Lower lobe of right lung (tissue), 2 donors: Measurements from ENCODE around the gene GPR18. TPM values are rescaled to one million over a fixed set of nuclear protein-coding genes. Genes with fewer than 3 reads are reported as not detected.

Experiments used
- ATAC-seq, 2 donors: fragments of 200-7000 bp; cut with Tn5 transposase; one replicate each; pipeline ENCODE4 v1.9.1; 2020 to 2022; ENCODE audit warnings: mild to moderate bottlenecking in 2 of 2, moderate library complexity in 2 of 2
- DNase-seq: peaks from one replicate; pipeline ENCODE4 v3.0.0-alpha.2; 2020
- H3K27ac ChIP-seq: fragments of 200-600 bp; one replicate; pipeline ENCODE4 v1.8.0; 2022
- H3K27me3 ChIP-seq: fragments of 200-600 bp; one replicate; pipeline ENCODE4 v1.8.0; 2022; ENCODE audit warnings: low read depth
- H3K36me3 ChIP-seq: fragments of 200-600 bp; one replicate; pipeline ENCODE4 v1.8.0; 2022; ENCODE audit warnings: mild to moderate bottlenecking
- H3K4me1 ChIP-seq: fragments of 200-600 bp; one replicate; pipeline ENCODE4 v1.8.0; 2022
- H3K4me3 ChIP-seq: fragments of 200-600 bp; one replicate; pipeline ENCODE4 v1.8.0; 2022; ENCODE audit warnings: mild to moderate bottlenecking
- H3K9me3 ChIP-seq: fragments of 200-600 bp; one replicate; pipeline ENCODE4 v1.8.0; 2022
- CTCF ChIP-seq: fragments of 200-600 bp; IDR thresholded peaks from one replicate; pipeline ENCODE4 v1.8.0; 2022; ENCODE audit warnings: antibody characterized with exemption, mild to moderate bottlenecking
- intact Hi-C: fragments of 100-400 bp; cut with DNase I; formaldehyde crosslinking; loops from one replicate; pipeline ENCODE4 v1.11.0; 2022
- total RNA-seq: library from RNA; stranded (reverse); fragmentation: NEBNext Ultra II Directional; extraction: Animal tissue kit (Norgen Biotek cat#: 25700); gene quantifications from one replicate; pipeline ENCODE4 v1.2.1, GENCODE V29; 2021
- donor health status: DM: no; HTN: yes; CAD: no; lungs with severe emphysema.

GPR18 gene
- total RNA-seq, 1 donor from 2014 or later: 0.38 TPM

- ATAC-seq (no peak), DNase-seq (no peak)
- H3K27me3 ChIP-seq: no peaks in the 10 kb centered on the region
- H3K36me3 ChIP-seq: peaks cover 6% of the 10 kb centered on the region
- no peak overlapping the region for H3K4me3 ChIP-seq
- intact Hi-C loops: no loop called here
- no peak overlapping the region for H3K27ac ChIP-seq
- no peak for TF ChIP-seq CTCF
- no peaks in the 10 kb centered on the region for H3K9me3 ChIP-seq
- peaks cover 16% of the 10 kb centered on the region for H3K4me1 ChIP-seq
Measured at GRCh38 chr13:99266827-99267226, 8.6 kb upstream of the GPR18 start.

GRCh38 chr13:99265821-99266426 lies 7.7 kb upstream of the GPR18 start:
- DNase-seq: no peak
- Histone ChIP-seq H3K4me1 (peaks cover 13% of the 10 kb centered on the region), H3K27ac (no peak overlapping the region), H3K36me3 (peaks cover 6% of the 10 kb centered on the region), H3K27me3 (no peaks in the 10 kb centered on the region), H3K4me3 (no peak overlapping the region), H3K9me3 (no peaks in the 10 kb centered on the region)
- intact Hi-C loops: no loop called here
- peak in 1 of 2 donors; percentile 81 for ATAC-seq
- peak; percentile 64 for TF ChIP-seq CTCF

- TF ChIP-seq CTCF: no peak
- H3K36me3 ChIP-seq: peaks cover 6% of the 10 kb centered on the region
- ATAC-seq: no peak
- no peak overlapping the region for H3K4me3 ChIP-seq
- no peak overlapping the region for H3K27ac ChIP-seq
- intact Hi-C loops: no loop called here
- no peaks in the 10 kb centered on the region for H3K9me3 ChIP-seq
- no peak for DNase-seq
- no peaks in the 10 kb centered on the region for H3K27me3 ChIP-seq
- H3K4me1 ChIP-seq: peaks cover 9% of the 10 kb centered on the region
Measured at GRCh38 chr13:99265162-99265800, 7.1 kb upstream of the GPR18 start.

GRCh38 chr13:99264051-99264450 lies 5.9 kb upstream of the GPR18 start:
- no peaks in the 10 kb centered on the region for H3K27me3 ChIP-seq
- H3K4me1 ChIP-seq: no peaks in the 10 kb centered on the region
- ATAC-seq (no peak), DNase-seq (no peak)
- TF ChIP-seq CTCF: no peak
- H3K36me3 ChIP-seq: peaks cover 6% of the 10 kb centered on the region
- H3K9me3 ChIP-seq: no peaks in the 10 kb centered on the region
- no peak overlapping the region for H3K27ac ChIP-seq
- no peak overlapping the region for H3K4me3 ChIP-seq
- intact Hi-C loops: no loop called here

- no peak overlapping the region for H3K4me3 ChIP-seq
- DNase-seq: no peak
- no peak for ATAC-seq
- no peaks in the 10 kb centered on the region for H3K4me1 ChIP-seq
- H3K27ac ChIP-seq: no peak overlapping the region
- intact Hi-C loops: no loop called here
- no peaks in the 10 kb centered on the region for H3K9me3 ChIP-seq
- no peaks in the 10 kb centered on the region for H3K27me3 ChIP-seq
- no peak for TF ChIP-seq CTCF
- peaks cover 6% of the 10 kb centered on the region for H3K36me3 ChIP-seq
Measured at GRCh38 chr13:99263126-99263785, 5.1 kb upstream of the GPR18 start.
